NCI-H1105 treated with DMSO at 0.1 percent for 48 hours (cell line): ENCODE data around the gene B4GALT1.
"Not testable (repeated sequence)": the region's sequence is repeated elsewhere in the genome, so short reads cannot be mapped to it uniquely, and the experiment has no call there.

Experiments
- DNase-seq: peaks from one replicate; lab custom pipeline; 2025; lab: John Stamatoyannopoulos, UW

B4GALT1 gene

DNA sequence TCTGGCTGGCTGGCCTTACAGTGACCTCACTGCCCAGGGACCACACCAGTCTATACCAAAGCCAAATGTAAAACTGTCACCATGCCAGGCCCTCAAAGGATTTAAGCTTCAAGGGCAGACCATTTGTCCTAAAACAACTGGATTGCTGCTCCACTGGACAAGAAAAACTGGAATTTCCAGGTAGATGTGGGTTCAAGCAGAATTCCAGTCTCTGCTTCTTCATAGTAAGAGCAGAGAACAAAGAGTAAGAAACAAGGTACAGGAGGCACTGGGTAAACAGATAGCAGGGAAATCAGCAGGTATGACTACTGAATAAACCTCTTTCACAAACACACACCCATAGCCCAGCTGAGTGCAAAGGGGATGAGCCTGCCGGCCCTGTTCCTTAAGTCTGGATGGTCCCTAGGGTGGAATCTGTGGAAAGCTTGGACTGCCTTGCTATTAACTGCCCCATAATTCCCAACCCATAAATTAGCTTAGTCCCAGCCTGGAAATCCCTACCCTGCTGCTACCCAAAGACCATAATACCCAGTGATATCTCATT lies 5.5 kb downstream of the B4GALT1 start:
- no peak for DNase-seq

DNA sequence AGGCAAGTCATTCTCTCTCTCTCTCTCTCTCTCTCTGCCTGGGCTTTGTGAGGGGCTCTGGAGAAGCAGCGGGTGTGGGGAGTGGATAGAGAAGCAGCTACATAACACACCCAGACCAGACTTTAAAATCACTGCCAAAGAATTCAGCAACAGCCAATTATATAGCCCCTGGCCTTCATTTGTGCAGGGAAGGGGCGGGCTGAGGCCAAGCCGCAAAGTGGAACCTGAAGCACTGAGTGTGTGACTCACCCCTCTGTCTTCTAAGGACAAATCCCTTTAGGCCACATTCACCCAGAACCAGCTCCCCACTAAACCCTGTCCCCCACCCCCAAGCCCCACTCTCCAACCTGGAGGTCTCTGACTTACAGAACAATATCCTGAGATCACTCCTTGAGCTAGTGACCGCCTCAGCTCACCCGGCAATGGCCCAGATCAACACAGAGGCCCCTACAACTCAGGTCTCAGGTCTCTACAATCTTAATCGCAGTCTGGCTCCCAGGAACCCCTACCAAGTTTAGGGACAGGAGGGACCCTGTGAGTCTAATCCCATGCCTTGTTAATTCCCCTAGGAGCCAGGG lies 6.0 kb downstream of the B4GALT1 start:
- no peak for DNase-seq

GRCh38 chr9:33160446-33160845 lies 6.7 kb downstream of the B4GALT1 start:
- DNase-seq = not testable (repeated sequence)

DNA sequence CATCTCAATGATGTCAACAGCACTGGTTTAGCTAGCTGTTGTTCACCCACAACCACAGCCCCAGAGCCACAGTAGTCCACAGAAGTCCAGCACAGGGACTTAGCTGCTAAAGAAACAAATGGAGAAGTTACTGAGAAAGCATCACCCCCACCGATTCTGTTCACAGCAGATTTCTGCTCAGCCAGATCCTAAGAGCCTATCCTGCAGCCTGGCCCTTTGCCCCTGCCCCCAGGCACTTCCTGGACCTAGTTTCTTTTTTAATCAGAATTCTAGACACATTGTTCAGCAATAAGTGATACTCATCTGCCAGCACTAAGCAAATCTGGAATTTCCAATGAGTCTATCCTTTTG lies 7.4 kb downstream of the B4GALT1 start:
- DNase-seq = no peak

GRCh38 chr9:33158843-33159776 lies 8.0 kb downstream of the B4GALT1 start:
- no peak for DNase-seq

- DNase-seq = no peak
These were observed 8.9 kb downstream of the B4GALT1 start for GRCh38 chr9:33157960-33158842.

GRCh38 chr9:33155393-33155792 lies 11.7 kb downstream of the B4GALT1 start:
- no peak for DNase-seq

DNA sequence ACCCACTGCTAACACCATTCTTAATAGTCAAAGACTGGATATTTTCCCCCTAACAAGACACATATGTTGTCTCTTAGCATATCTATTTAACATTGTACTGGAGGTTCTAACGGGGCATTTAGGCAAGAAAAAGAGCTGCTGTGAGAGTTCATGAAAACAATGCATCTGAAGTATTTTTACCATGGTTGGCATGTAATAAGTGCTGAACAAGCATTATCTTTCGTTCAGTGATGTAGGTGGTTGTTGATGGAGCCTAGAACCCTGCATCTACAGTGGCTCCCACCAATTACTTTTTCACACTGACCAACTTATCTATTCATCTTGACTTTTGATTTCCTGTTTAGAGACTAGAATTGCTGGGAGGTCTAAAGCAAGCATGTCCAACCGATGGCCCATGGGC lies 12.8 kb downstream of the B4GALT1 start:
- no peak for DNase-seq

DNA sequence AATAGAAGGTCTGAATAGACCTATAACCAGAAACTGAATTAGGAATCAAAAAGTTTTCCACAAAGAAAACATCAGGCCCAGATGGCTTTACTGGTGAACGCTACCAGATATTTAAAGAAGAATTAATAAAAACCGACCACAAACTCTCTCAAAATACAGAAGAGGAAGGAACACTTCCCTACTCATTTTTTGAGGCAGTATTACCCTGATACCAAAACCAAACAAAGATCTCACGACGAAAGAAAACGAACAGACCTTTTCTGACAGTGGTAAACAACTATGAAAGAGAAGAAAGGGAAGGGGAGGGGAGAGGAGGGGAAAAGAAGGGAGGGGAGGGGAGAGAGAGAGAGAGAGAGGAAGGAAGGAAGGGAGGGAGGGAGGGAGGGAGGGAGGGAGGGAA lies 13.5 kb downstream of the B4GALT1 start:
- DNase-seq = no peak

- no peak for DNase-seq
These were observed 14.1 kb downstream of the B4GALT1 start for GRCh38 chr9:33153001-33153400.

- no peak for DNase-seq
These were observed 15.5 kb downstream of the B4GALT1 start for GRCh38 chr9:33151601-33152000.

GRCh38 chr9:33151007-33151557 lies 16.1 kb downstream of the B4GALT1 start:
- no peak for DNase-seq

GRCh38 chr9:33148367-33149014 lies 18.6 kb downstream of the B4GALT1 start:
- DNase-seq = no peak

- no peak for DNase-seq
These were observed 19.5 kb downstream of the B4GALT1 start for GRCh38 chr9:33147416-33148169.

DNA sequence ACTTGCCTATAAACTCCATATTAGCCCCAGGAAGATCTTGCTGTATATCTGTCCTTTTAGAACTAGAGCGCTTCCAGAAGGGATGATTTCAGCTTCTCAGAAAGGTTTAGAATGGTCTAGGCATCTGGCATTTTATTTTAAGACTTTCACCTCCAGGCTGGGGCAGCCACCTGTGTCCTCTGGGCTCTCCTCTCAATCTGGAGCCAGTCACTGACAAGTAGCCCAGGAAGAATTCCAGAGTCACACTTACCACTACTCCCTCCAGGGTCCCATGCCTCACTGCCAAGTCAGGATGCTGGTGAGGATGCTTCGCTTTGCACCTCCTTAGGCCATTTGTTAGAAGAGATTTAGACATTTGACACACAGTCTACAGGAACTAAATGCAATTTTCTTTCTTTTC lies 20.8 kb downstream of the B4GALT1 start:
- no peak for DNase-seq

DNA sequence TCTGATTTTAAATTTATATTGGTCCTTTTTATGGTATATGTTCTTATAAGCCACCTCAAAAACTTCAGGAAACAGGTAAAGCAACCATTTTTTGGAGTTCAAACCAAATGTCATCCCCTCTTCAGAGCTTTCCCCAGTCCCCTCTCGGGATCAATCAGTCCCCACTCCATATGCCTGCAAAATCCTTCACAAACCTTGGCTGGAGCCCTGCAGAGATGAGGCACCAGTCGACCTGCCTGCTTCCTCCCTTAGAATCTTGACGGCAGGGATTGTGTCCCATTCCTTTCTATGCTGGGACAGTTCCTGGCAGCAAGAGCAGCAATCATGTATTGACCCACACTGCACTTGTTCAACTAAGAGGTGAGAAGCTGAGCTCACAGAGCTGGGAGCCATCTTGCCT lies 22.6 kb downstream of the B4GALT1 start:
- DNase-seq = no peak

DNA sequence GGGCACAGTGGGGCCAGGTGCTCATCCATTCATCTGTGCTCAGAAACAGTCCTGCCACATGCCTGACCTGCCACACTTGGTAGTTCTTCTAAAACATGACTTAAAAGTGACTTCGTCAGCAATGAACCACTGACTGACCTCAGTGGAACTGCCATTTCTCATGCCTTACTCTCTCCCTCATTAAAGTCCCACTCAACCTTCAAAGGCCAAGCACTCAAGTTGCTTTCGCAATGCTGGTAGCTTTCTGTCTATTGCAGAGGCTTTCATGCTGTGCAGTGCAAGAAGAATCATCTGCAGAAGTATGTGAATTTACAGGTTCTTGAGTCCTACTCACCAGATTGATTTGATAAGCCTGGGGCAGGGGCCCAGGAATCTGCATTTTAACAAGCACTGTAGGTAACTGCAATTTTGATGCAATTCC lies 23.9 kb downstream of the B4GALT1 start:
- no peak for DNase-seq

DNA sequence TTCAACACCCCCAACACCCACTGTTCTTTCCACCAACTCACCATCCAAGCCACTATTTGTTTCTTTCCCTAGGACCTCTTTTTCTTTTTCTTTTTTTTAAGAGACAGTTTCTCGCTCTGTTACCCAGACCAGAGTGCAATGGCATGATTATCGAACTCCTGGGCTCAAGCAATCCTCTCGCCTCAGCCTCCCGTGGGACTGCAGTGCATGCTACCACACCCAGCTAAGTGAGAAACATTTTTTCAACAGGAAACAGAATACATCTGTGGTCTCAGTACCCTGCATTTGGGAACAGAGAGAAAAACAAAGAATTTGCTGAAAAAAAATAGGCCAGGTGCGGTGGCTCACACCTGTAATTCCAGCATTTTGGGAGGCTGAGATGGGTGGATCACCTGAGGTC lies 24.6 kb downstream of the B4GALT1 start:
- no peak for DNase-seq

DNA sequence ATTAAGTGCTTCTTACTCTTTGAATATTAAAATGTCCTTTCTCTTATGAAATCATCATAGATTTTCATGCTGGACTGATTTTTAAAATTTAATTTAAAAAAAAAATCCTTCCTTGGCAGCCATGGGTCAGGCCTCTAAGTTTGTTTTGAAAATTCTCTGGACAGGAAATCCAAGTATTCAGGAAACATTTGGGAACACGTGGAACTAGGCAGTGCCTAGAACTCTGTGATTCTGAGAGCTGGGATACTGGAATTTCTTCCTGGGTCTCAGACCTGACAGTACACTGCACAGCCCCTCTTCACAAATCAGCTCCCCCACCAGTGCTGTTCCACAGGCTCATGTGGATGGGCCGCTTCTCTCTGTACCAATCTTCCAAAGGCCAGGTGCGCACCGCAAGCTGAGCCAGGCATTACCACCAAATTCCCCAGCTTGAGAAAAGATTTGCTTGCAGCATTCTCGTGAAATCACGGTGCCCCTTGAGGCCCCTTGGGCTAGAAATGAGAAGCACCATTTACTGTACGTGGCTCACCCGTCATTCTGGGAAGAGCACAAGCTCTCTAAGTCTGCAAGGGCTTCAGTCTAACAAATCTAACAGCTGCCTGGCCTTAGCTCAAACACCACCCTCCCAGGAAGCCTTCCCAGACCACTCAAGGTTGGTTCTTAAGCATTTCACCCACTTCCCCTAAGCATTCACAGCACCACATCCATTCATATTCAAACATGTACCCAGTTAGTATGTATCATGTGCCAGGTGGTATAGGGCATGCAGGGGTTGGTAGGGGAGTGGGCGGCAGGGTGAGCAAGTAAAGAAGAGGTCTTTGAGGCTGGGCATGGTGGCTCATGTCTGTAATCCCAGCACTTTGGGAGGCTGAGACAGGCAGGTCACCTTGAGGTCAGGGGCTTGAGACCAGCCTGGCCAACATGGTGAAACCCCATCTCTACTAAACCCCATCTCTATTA lies 26.5 kb downstream of the B4GALT1 start:
- no peak for DNase-seq
